Activated CD8-positive, alpha-beta memory T cell treated with anti-CD3 and anti-CD28 coated beads, Interleukin-2, amount 10 ng/mL, durations not matched to agents 7 days and 5 days (primary cell): ENCODE data around the gene MRPL57. TPM values are rescaled to one million over a fixed set of nuclear protein-coding genes. Genes with fewer than 3 reads are reported as not detected.

ENCODE experiments used
- total RNA-seq, 2 experiments: library from RNA; stranded (reverse); gene quantifications; one replicate each; pipeline ENCODE4 v1.2.3, GENCODE V29; 2021

MRPL57 gene
- total RNA-seq, 2 experiments from 2014 or later: 22.5 to 23.5 TPM

Other genes with a start within 250 kb of the MRPL57 start
- gene LATS2, start 115.1 kb upstream of the MRPL57 start, total RNA-seq: 1 to 10 TPM; 2.8 to 4.7 TPM
- gene SAP18, start 36.5 kb upstream of the MRPL57 start, total RNA-seq: 100 to 1,000 TPM; 187 to 208 TPM
- 10 to 100 TPM; 36.6 to 39.6 TPM for gene SKA3, start 106 bp upstream of the MRPL57 start, total RNA-seq